ENCODE results near the gene HJV. TPM values are rescaled to one million over a fixed set of nuclear protein-coding genes. Genes with fewer than 3 reads are reported as not detected.

Gene HJV
- total and polyA plus RNA-seq, 5 donors: 65.1 to 164 (median 107) TPM

DNA sequence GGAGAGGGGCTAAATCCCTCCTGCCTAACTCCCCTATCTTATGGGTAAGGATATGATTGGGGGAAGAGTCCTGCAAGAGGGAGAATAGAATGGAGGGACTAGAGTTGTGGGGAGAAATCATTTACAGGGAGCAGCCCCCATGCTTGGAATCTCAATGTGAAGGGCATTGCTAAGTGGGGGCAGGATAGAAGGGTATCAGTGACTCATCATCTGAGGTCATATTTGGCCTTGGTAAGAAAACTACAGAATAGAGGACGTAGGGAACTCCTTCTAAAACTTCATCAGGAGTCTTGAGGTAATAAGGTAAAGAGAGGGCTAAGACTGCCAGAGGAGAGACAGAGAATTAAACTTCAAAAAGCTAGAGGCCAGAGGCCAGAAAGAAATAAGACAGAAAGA, 487 bp downstream of the HJV start:
- ATAC-seq: peak; percentile 5 to 56
- intact Hi-C loops (cut with DNase I): no loop called here
- Histone ChIP-seq H3K4me1 (ENCODE audit: control insufficient read depth, insufficient read depth, low read length) (no peaks in the 10 kb centered on the region), H3K4me3 (ENCODE audit: low read length) (peak overlapping the region; percentile 23), H3K9me3 (ENCODE audit: control insufficient read depth, low read length) (no peaks in the 10 kb centered on the region), H3K27ac (ENCODE audit: low read length) (peak overlapping the region; percentile 75), H3K27me3 (ENCODE audit: control insufficient read depth, insufficient read depth) (no peaks in the 10 kb centered on the region)
- 29% methylated on average over 1 of the region's 1 CpG for WGBS
- DNase-seq: no peak

DNA sequence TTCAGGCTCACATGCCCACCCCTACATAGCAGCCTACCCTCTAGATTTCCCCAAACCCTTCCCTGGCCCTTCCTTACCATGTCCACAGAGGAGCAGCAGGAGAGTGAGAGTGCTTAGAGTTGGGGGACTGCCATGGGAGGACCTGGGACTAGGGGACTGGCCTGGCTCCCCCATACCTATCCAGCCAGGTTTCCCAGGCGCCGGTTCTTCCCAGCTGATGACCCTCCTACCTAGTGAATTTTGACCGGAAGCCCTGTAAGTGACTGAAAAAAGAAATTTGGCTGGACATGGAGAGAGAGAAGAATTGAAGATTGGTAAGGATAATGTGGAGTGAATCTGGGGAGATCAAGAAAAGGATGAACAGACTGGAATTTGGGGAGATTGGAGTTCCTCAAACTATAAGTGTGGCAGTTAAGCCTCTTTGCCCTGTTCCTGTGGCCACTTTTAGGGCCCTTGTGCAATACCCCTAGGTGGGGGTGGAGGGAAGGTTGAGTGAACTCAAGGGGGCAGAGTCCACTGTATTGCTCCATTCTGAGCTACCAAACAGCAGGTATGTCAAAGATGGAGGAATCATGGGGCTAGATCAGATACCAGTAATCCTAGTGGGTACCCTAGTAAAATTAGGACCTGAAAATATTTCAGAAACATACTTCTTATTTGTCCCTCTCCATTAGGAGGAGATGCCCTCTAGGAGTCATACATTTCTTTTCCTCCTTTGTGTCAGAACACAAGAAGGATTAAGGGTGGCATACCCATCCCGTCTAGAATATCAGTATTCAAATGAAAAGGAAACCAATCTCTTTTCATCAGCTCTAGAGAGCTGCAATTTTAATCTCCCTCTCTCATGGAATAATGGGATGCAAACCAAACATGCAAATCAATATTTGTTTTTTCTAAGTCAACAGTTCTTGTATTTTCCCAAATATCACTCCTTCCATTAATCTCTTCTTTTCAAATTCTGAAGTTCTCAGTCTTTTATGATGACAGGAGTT, 1.2 kb downstream of the HJV start:
- DNase-seq (no peak), ATAC-seq (peak; percentile 19 to 34)
- intact Hi-C loops (cut with DNase I): no loop called here
- peak overlapping the region; percentile 75 for H3K27ac ChIP-seq (ENCODE audit: low read length)
- WGBS: 78% methylated on average over 4 of the region's 4 CpGs
- no peaks in the 10 kb centered on the region for H3K27me3 ChIP-seq (ENCODE audit: control insufficient read depth, insufficient read depth)
- H3K9me3 ChIP-seq (ENCODE audit: control insufficient read depth, low read length): no peaks in the 10 kb centered on the region
- H3K4me1 ChIP-seq (ENCODE audit: control insufficient read depth, insufficient read depth, low read length): no peaks in the 10 kb centered on the region
- H3K4me3 ChIP-seq (ENCODE audit: low read length): peak overlapping the region; percentile 23

DNA sequence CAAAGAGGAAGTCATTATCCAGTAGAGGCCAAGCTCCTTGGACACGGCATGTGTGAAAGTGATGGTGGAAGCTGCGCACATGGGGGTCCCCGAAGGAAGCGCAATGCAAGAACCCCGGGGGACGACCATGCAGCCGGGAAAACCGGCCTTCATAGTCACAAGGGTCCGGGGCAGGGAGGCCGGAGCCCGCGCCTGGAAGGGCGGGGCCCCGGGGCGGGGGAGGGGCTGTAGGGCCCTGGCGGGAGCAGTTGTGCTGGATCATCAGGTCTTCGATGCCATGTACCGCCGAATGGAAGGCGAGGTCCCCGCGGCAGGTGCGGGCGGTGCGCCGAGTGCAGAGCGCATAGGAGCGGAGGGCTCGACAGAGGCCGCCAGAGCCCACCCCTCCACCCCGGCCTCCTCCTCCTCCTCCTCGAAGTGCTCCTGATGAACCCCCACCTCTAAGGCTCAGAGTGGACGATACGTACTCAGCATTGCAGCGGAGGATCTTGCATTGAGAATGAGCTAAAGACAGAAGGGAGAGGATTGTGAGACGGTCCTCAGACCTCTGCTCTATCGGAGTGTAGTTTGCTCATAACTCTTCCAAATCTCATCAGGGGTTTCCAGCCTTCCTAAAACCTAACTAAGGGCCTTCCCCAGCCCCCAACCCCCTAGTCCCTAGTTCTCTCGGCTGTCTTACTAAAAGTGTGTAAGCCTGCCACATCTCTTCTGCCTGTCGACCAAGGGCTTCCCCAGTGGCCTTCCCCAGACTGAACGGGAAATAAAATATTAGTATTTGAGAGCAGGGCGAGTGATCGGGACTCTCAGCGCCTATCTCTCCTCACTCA, 2.1 kb downstream of the HJV start:
- H3K4me3 ChIP-seq (ENCODE audit: low read length): peak overlapping the region; percentile 26
- peak overlapping the region; percentile 37 for H3K27ac ChIP-seq (ENCODE audit: low read length)
- H3K4me1 ChIP-seq (ENCODE audit: control insufficient read depth, insufficient read depth, low read length): no peaks in the 10 kb centered on the region
- H3K27me3 ChIP-seq (ENCODE audit: control insufficient read depth, insufficient read depth): no peaks in the 10 kb centered on the region
- no peaks in the 10 kb centered on the region for H3K9me3 ChIP-seq (ENCODE audit: control insufficient read depth, low read length)
- ATAC-seq: peak; percentile 31 to 39
- intact Hi-C loops (cut with DNase I): loop anchor here in 1 of 4 donors (10.0 kb wide), 2 partner anchors 125 to 175 kb away; partner anchors contain the start of gene NUDT17
- DNase-seq: no peak
- WGBS: 16% methylated on average over 43 of the region's 43 CpGs

GRCh38 chr1:146016891-146017290, 4.6 kb downstream of the HJV start:
- H3K27ac ChIP-seq (ENCODE audit: low read length): no peak overlapping the region

GRCh38 chr1:146013559-146013922, 8.0 kb downstream of the HJV start:
- Histone ChIP-seq H3K27me3 (ENCODE audit: control insufficient read depth, insufficient read depth) (no peaks in the 10 kb centered on the region), H3K4me1 (ENCODE audit: control insufficient read depth, insufficient read depth, low read length) (peaks cover 1% of the 10 kb centered on the region), H3K27ac (ENCODE audit: low read length) (no peak overlapping the region), H3K9me3 (ENCODE audit: control insufficient read depth, low read length) (no peaks in the 10 kb centered on the region), H3K4me3 (ENCODE audit: low read length) (no peak overlapping the region)
- DNase-seq (no peak), ATAC-seq (no peak)
- 84% methylated on average over 6 of the region's 6 CpGs for WGBS
- intact Hi-C loops (cut with DNase I): loop anchor here (5.0 to 10.0 kb wide), 6 partner anchors 36 to 171 kb away; partner anchors contain the start of gene NUDT17 (in 3 of the 4)

More at GRCh38 chr1:146016891-146017290, 4.6 kb downstream of the HJV start:
- no peak for ATAC-seq
- no peak for DNase-seq
- 55% methylated on average over 1 of the region's 1 CpG for WGBS
- H3K27me3 ChIP-seq (ENCODE audit: control insufficient read depth, insufficient read depth): no peaks in the 10 kb centered on the region
- no peaks in the 10 kb centered on the region for H3K4me1 ChIP-seq (ENCODE audit: control insufficient read depth, insufficient read depth, low read length)
- intact Hi-C loops (cut with DNase I): loop anchor here in 1 of 4 donors (10.0 kb wide), 2 partner anchors 122 to 172 kb away; partner anchors contain the start of gene NUDT17
- H3K9me3 ChIP-seq (ENCODE audit: control insufficient read depth, low read length): no peaks in the 10 kb centered on the region
- H3K4me3 ChIP-seq (ENCODE audit: low read length): no peak overlapping the region

- no peak overlapping the region for H3K27ac ChIP-seq (ENCODE audit: low read length)
- peaks cover 1% of the 10 kb centered on the region for H3K4me1 ChIP-seq (ENCODE audit: control insufficient read depth, insufficient read depth, low read length)
- H3K9me3 ChIP-seq (ENCODE audit: control insufficient read depth, low read length): no peaks in the 10 kb centered on the region
- intact Hi-C loops (cut with DNase I): loop anchor here (5.0 to 10.0 kb wide), 6 partner anchors 36 to 171 kb away; partner anchors contain the start of gene NUDT17 (in 3 of the 4)
- DNase-seq (no peak), ATAC-seq (peak; percentile 15 to 18)
- WGBS: 9% methylated on average over 4 of the region's 4 CpGs
- no peak overlapping the region for H3K4me3 ChIP-seq (ENCODE audit: low read length)
- no peaks in the 10 kb centered on the region for H3K27me3 ChIP-seq (ENCODE audit: control insufficient read depth, insufficient read depth)
Measured at GRCh38 chr1:146012703-146013558, 8.6 kb downstream of the HJV start.

DNA sequence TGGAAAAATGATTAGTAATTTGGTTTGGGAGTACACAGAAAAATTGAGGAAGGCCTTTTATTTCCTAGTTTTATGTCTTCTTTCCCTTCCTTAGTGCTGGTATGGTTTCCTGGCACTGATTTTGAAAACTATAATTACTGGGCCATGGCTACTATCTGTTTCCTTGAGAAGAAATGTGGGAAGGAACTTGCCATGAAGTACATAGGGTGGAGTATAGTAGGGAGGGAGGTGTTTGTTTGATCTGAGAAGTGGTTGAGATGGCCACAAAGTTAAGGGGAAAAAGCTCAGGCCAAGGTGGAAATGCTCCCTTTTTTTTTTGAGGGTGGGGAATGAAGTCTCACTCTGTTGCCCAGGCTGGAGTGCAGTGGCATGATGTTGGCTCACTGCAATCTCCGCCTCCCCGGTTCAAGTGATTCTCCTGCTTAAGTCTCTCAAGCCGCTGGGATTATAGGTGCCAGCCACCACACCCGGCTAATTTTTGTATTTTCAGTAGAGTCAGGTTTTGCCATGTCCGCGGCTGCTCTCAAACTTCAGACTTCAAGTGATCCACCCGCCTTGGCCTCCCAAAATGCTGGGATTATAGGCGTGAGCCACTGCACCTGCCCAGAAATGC, 11.3 kb downstream of the HJV start:
- intact Hi-C loops (cut with DNase I): loop anchor here (2.0 to 10.0 kb wide), 7 partner anchors 33 to 168 kb away; partner anchors contain the start of gene NUDT17 (in 3 of the 4)
- 81% methylated on average over 8 of the region's 8 CpGs for WGBS
- ATAC-seq (peak; percentile 56 to 81), DNase-seq (no peak)
- no peaks in the 10 kb centered on the region for H3K9me3 ChIP-seq (ENCODE audit: control insufficient read depth, low read length)
- H3K27ac ChIP-seq (ENCODE audit: low read length): peak overlapping the region; percentile 58
- H3K27me3 ChIP-seq (ENCODE audit: control insufficient read depth, insufficient read depth): no peaks in the 10 kb centered on the region
- H3K4me3 ChIP-seq (ENCODE audit: low read length): no peak overlapping the region
- peaks cover 4% of the 10 kb centered on the region for H3K4me1 ChIP-seq (ENCODE audit: control insufficient read depth, insufficient read depth, low read length)

- peak overlapping the region; percentile 72 for H3K27ac ChIP-seq (ENCODE audit: low read length)
- DNase-seq (no peak), ATAC-seq (peak; percentile 13 to 18)
- H3K27me3 ChIP-seq (ENCODE audit: control insufficient read depth, insufficient read depth): no peaks in the 10 kb centered on the region
- H3K9me3 ChIP-seq (ENCODE audit: control insufficient read depth, low read length): no peaks in the 10 kb centered on the region
- no peak overlapping the region for H3K4me3 ChIP-seq (ENCODE audit: low read length)
- WGBS: 76% methylated on average over 8 of the region's 8 CpGs
- peaks cover 4% of the 10 kb centered on the region for H3K4me1 ChIP-seq (ENCODE audit: control insufficient read depth, insufficient read depth, low read length)
- intact Hi-C loops (cut with DNase I): loop anchor here in 2 of 4 donors (2.0 to 5.0 kb wide), 2 partner anchors 31 to 40 kb away; no protein-coding TSS in a partner anchor
Measured at GRCh38 chr1:146007489-146008133, 13.9 kb downstream of the HJV start.

DNA sequence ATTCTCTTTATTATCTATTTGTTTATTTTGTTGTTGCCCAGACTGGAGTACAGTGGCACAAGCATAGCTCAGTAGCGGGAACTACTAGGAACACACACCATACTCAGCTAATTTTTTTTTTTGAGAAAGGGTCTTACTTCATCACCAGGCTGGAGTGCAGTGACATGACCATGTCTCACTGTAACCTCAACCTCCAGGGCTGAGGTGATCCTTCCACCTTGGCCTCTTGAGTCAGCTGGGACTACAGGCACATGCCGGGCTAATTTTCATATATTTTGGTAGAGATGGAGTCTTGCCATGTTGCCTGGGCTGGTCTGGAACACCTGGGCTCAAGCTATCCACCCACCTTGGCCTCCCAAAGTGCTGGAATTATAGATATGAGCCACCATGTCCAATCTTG, 19.8 kb downstream of the HJV start:
- H3K27me3 ChIP-seq (ENCODE audit: control insufficient read depth, insufficient read depth): no peaks in the 10 kb centered on the region
- H3K4me1 ChIP-seq (ENCODE audit: control insufficient read depth, insufficient read depth, low read length): peaks cover 14% of the 10 kb centered on the region
- no peaks in the 10 kb centered on the region for H3K9me3 ChIP-seq (ENCODE audit: control insufficient read depth, low read length)
- intact Hi-C loops (cut with DNase I): no loop called here
- no peak for DNase-seq
- ATAC-seq: no peak
- no peak overlapping the region for H3K4me3 ChIP-seq (ENCODE audit: low read length)
- WGBS: 96% methylated on average over 2 of the region's 2 CpGs
- H3K27ac ChIP-seq (ENCODE audit: low read length): peak overlapping the region; percentile 2
